Activated CD4-positive, alpha-beta T cell treated with anti-CD3 and anti-CD28 coated beads, Interleukin-2, amount 10 ng/mL, durations not matched to agents 24 days and 14 days (primary cell): ENCODE measurements around the gene LHFPL6. TPM values are rescaled to one million over a fixed set of nuclear protein-coding genes. Genes with fewer than 3 reads are reported as not detected.

Experiments
- DNase-seq: peaks from one replicate; pipeline ENCODE4 v3.0.0; 2022
- H3K27ac Mint-ChIP-seq: one replicate; pipeline ENCODE4 v1.8.0; 2022; ENCODE audit warnings: mild to moderate bottlenecking, mixed read lengths
- H3K27me3 Mint-ChIP-seq: one replicate; pipeline ENCODE4 v1.8.0; 2022; ENCODE audit warnings: mixed read lengths
- H3K36me3 Mint-ChIP-seq: one replicate; pipeline ENCODE4 v1.8.0; 2022; ENCODE audit warnings: low read depth, mild to moderate bottlenecking, mixed read lengths
- H3K4me1 Mint-ChIP-seq: one replicate; pipeline ENCODE4 v1.8.0; 2021; ENCODE audit warnings: mixed read lengths
- H3K4me3 Mint-ChIP-seq: one replicate; pipeline ENCODE4 v1.8.0; 2022; ENCODE audit warnings: mild to moderate bottlenecking, moderate library complexity, mixed read lengths
- H3K9me3 Mint-ChIP-seq: one replicate; pipeline ENCODE4 v1.8.0; 2021; ENCODE audit warnings: mixed read lengths
- intact Hi-C: fragments of 100-400 bp; cut with micrococcal nuclease; formaldehyde crosslinking; loops from one replicate; pipeline ENCODE4 v1.15.1; 2023
- total RNA-seq: library from RNA; stranded (reverse); gene quantifications from 2 replicates; pipeline ENCODE4 v1.2.3, GENCODE V29; 2022

LHFPL6 gene
- total RNA-seq, 1 donor from 2014 or later = 4.8 TPM

GRCh38 chr13:39374741-39375189, 228.2 kb downstream of the LHFPL6 start:
- Mint-ChIP-seq H3K27ac (no peak overlapping the region), H3K36me3 (no peaks in the 10 kb centered on the region)

GRCh38 chr13:39373145-39373544, 229.8 kb downstream of the LHFPL6 start:
- peaks cover 4% of the 10 kb centered on the region for H3K27me3 Mint-ChIP-seq
- H3K4me3 Mint-ChIP-seq = no peak overlapping the region
- intact Hi-C loops = no loop called here
- H3K27ac Mint-ChIP-seq = no peak overlapping the region
- H3K36me3 Mint-ChIP-seq = no peaks in the 10 kb centered on the region
- DNase-seq = no peak
- H3K4me1 Mint-ChIP-seq = no peaks in the 10 kb centered on the region
- no peaks in the 10 kb centered on the region for H3K9me3 Mint-ChIP-seq

More at GRCh38 chr13:39374741-39375189, 228.2 kb downstream of the LHFPL6 start:
- DNase-seq = no peak
- H3K9me3 Mint-ChIP-seq = no peaks in the 10 kb centered on the region
- intact Hi-C loops = no loop called here
- no peaks in the 10 kb centered on the region for H3K4me1 Mint-ChIP-seq
- peaks cover 6% of the 10 kb centered on the region for H3K27me3 Mint-ChIP-seq
- H3K4me3 Mint-ChIP-seq = no peak overlapping the region

- H3K27ac Mint-ChIP-seq = no peak overlapping the region
- H3K9me3 Mint-ChIP-seq = no peaks in the 10 kb centered on the region
- H3K27me3 Mint-ChIP-seq = no peaks in the 10 kb centered on the region
- no peaks in the 10 kb centered on the region for H3K4me1 Mint-ChIP-seq
- no peak for DNase-seq
- no peaks in the 10 kb centered on the region for H3K36me3 Mint-ChIP-seq
- no peak overlapping the region for H3K4me3 Mint-ChIP-seq
- intact Hi-C loops = no loop called here
Measured at GRCh38 chr13:39371706-39372105, 231.3 kb downstream of the LHFPL6 start.

- intact Hi-C loops = no loop called here
- Mint-ChIP-seq H3K9me3 (no peaks in the 10 kb centered on the region), H3K4me3 (no peak overlapping the region), H3K4me1 (no peaks in the 10 kb centered on the region), H3K27ac (no peak overlapping the region), H3K36me3 (no peaks in the 10 kb centered on the region), H3K27me3 (no peaks in the 10 kb centered on the region)
- no peak for DNase-seq
Measured at GRCh38 chr13:39370554-39370953, 232.4 kb downstream of the LHFPL6 start.

GRCh38 chr13:39370048-39370447, 232.9 kb downstream of the LHFPL6 start:
- no peaks in the 10 kb centered on the region for H3K4me1 Mint-ChIP-seq

GRCh38 chr13:39369161-39369890, 233.7 kb downstream of the LHFPL6 start:
- intact Hi-C loops = no loop called here
- no peaks in the 10 kb centered on the region for H3K27me3 Mint-ChIP-seq
- H3K9me3 Mint-ChIP-seq = no peaks in the 10 kb centered on the region
- H3K4me3 Mint-ChIP-seq = no peak overlapping the region
- H3K4me1 Mint-ChIP-seq = no peaks in the 10 kb centered on the region
- DNase-seq = no peak
- no peak overlapping the region for H3K27ac Mint-ChIP-seq
- no peaks in the 10 kb centered on the region for H3K36me3 Mint-ChIP-seq

More at GRCh38 chr13:39370048-39370447, 232.9 kb downstream of the LHFPL6 start:
- H3K9me3 Mint-ChIP-seq = no peaks in the 10 kb centered on the region
- H3K27ac Mint-ChIP-seq = no peak overlapping the region
- DNase-seq = no peak
- intact Hi-C loops = no loop called here
- no peaks in the 10 kb centered on the region for H3K27me3 Mint-ChIP-seq
- no peak overlapping the region for H3K4me3 Mint-ChIP-seq
- no peaks in the 10 kb centered on the region for H3K36me3 Mint-ChIP-seq

GRCh38 chr13:39365879-39366278, 237.1 kb downstream of the LHFPL6 start:
- Mint-ChIP-seq H3K36me3 (no peaks in the 10 kb centered on the region), H3K4me1 (no peaks in the 10 kb centered on the region), H3K27me3 (no peaks in the 10 kb centered on the region), H3K27ac (no peak overlapping the region), H3K9me3 (no peaks in the 10 kb centered on the region), H3K4me3 (no peak overlapping the region)
- intact Hi-C loops = no loop called here
- no peak for DNase-seq

GRCh38 chr13:39364947-39365468, 238.0 kb downstream of the LHFPL6 start:
- H3K4me1 Mint-ChIP-seq = no peaks in the 10 kb centered on the region
- H3K27me3 Mint-ChIP-seq = no peaks in the 10 kb centered on the region
- no peak overlapping the region for H3K4me3 Mint-ChIP-seq
- no peaks in the 10 kb centered on the region for H3K9me3 Mint-ChIP-seq
- H3K36me3 Mint-ChIP-seq = no peaks in the 10 kb centered on the region
- intact Hi-C loops = no loop called here
- H3K27ac Mint-ChIP-seq = no peak overlapping the region
- DNase-seq = no peak

GRCh38 chr13:39363382-39363772, 239.6 kb downstream of the LHFPL6 start:
- H3K9me3 Mint-ChIP-seq = no peaks in the 10 kb centered on the region
- intact Hi-C loops = no loop called here
- H3K27me3 Mint-ChIP-seq = no peaks in the 10 kb centered on the region

GRCh38 chr13:39362652-39363381, 240.2 kb downstream of the LHFPL6 start:
- Mint-ChIP-seq H3K27me3 (no peaks in the 10 kb centered on the region), H3K36me3 (no peaks in the 10 kb centered on the region), H3K4me1 (no peaks in the 10 kb centered on the region), H3K27ac (no peak overlapping the region), H3K9me3 (no peaks in the 10 kb centered on the region), H3K4me3 (no peak overlapping the region)
- no peak for DNase-seq
- intact Hi-C loops = no loop called here

More at GRCh38 chr13:39363382-39363772, 239.6 kb downstream of the LHFPL6 start:
- Mint-ChIP-seq H3K36me3 (no peaks in the 10 kb centered on the region), H3K27ac (no peak overlapping the region), H3K4me1 (no peaks in the 10 kb centered on the region), H3K4me3 (no peak overlapping the region)
- no peak for DNase-seq

- Mint-ChIP-seq H3K4me1 (no peaks in the 10 kb centered on the region), H3K27ac (no peak overlapping the region), H3K9me3 (no peaks in the 10 kb centered on the region), H3K4me3 (no peak overlapping the region), H3K36me3 (no peaks in the 10 kb centered on the region), H3K27me3 (peaks cover 9% of the 10 kb centered on the region)
- intact Hi-C loops = no loop called here
- DNase-seq = no peak
Measured at GRCh38 chr13:39353988-39354387, 249.0 kb downstream of the LHFPL6 start.

GRCh38 chr13:39350461-39350881, 252.5 kb downstream of the LHFPL6 start:
- DNase-seq = no peak
- Mint-ChIP-seq H3K27ac (no peak overlapping the region), H3K27me3 (peaks cover 6% of the 10 kb centered on the region), H3K9me3 (no peaks in the 10 kb centered on the region), H3K4me3 (no peak overlapping the region), H3K36me3 (no peaks in the 10 kb centered on the region), H3K4me1 (no peaks in the 10 kb centered on the region)
- intact Hi-C loops = no loop called here

GRCh38 chr13:39349391-39349960, 253.5 kb downstream of the LHFPL6 start:
- Mint-ChIP-seq H3K4me1 (no peaks in the 10 kb centered on the region), H3K36me3 (no peaks in the 10 kb centered on the region), H3K4me3 (no peak overlapping the region), H3K27me3 (peaks cover 6% of the 10 kb centered on the region), H3K9me3 (no peaks in the 10 kb centered on the region), H3K27ac (no peak overlapping the region)
- intact Hi-C loops = no loop called here
- DNase-seq = no peak
